Measurements from ENCODE around the gene AZGP1. TPM values are rescaled to one million over a fixed set of nuclear protein-coding genes. Genes with fewer than 3 reads are reported as not detected.
A peak's percentile ranks its signal among the peaks of the same experiment; 100 is the strongest.

The AZGP1 gene
- total RNA-seq, 4 donors from 2014 or later, result not detected

- Histone ChIP-seq H3K27ac (no peak overlapping the region), H3K9me3 (no peaks in the 10 kb centered on the region), H3K27me3 (no peaks in the 10 kb centered on the region), H3K4me1 (no peaks in the 10 kb centered on the region), H3K4me3 (no peak overlapping the region), H3K36me3 (no peaks in the 10 kb centered on the region)
- no peak for DNase-seq
- TF ChIP-seq POLR2A (IDR thresholded peaks at IDR 0.05) (no peak), CTCF (IDR thresholded peaks at IDR 0.05) (no peak)
- intact Hi-C loops (cut with DNase I; ENCODE audit: low total_unique reads), result no loop called here
Observed at GRCh38 chr7:100007887-100008286, 32.1 kb upstream of the AZGP1 start.

GRCh38 chr7:100003711-100004661, 28.2 kb upstream of the AZGP1 start:
- no peak for DNase-seq
- H3K27me3 ChIP-seq, result no peaks in the 10 kb centered on the region
- H3K36me3 ChIP-seq, result no peaks in the 10 kb centered on the region
- H3K4me1 ChIP-seq, result no peaks in the 10 kb centered on the region
- H3K4me3 ChIP-seq, result no peak overlapping the region
- H3K9me3 ChIP-seq, result no peaks in the 10 kb centered on the region
- intact Hi-C loops (cut with DNase I; ENCODE audit: low total_unique reads), result no loop called here
- H3K27ac ChIP-seq, result no peak overlapping the region
- TF ChIP-seq POLR2A (IDR thresholded peaks at IDR 0.05), result no peak

- TF ChIP-seq CTCF (IDR thresholded peaks at IDR 0.05), result no peak
- TF ChIP-seq POLR2A (IDR thresholded peaks at IDR 0.05), result no peak
- DNase-seq, result no peak
- no peaks in the 10 kb centered on the region for H3K4me1 ChIP-seq
- H3K27ac ChIP-seq, result no peak overlapping the region
- H3K27me3 ChIP-seq, result no peaks in the 10 kb centered on the region
- intact Hi-C loops (cut with DNase I; ENCODE audit: low total_unique reads), result no loop called here
- no peak overlapping the region for H3K4me3 ChIP-seq
- H3K9me3 ChIP-seq, result no peaks in the 10 kb centered on the region
- no peaks in the 10 kb centered on the region for H3K36me3 ChIP-seq
Observed at GRCh38 chr7:100000239-100000638, 24.4 kb upstream of the AZGP1 start.

- intact Hi-C loops (cut with DNase I; ENCODE audit: low total_unique reads), result no loop called here
- peak; percentile 29 to 48 for DNase-seq
Observed at GRCh38 chr7:99997545-99998137, 21.8 kb upstream of the AZGP1 start.

More at GRCh38 chr7:99997545-99998137, 21.8 kb upstream of the AZGP1 start:
- TF ChIP-seq POLR2A (IDR thresholded peaks at IDR 0.05) (peak in 1 of 2 donors; percentile 39), CTCF (IDR thresholded peaks at IDR 0.05) (peak in 3 of 4 experiments; percentile 20 to 50 (median 45))
- Histone ChIP-seq H3K36me3 (no peaks in the 10 kb centered on the region), H3K4me3 (peak overlapping the region; percentile 39 to 58), H3K9me3 (no peaks in the 10 kb centered on the region), H3K27ac (peak overlapping the region; percentile 73 to 75), H3K4me1 (no peaks in the 10 kb centered on the region), H3K27me3 (no peaks in the 10 kb centered on the region)

All from uterus (tissue), 4 donors.